Measurements from ENCODE around the gene RGS6. TPM values are rescaled to one million over a fixed set of nuclear protein-coding genes. Genes with fewer than 3 reads are reported as not detected.
"Not testable (repeated sequence)": the region's sequence is repeated elsewhere in the genome, so short reads cannot be mapped to it uniquely, and the experiment has no call there.

The RGS6 gene
- total RNA-seq, 2 experiments from 2014 or later = not detected

DNA sequence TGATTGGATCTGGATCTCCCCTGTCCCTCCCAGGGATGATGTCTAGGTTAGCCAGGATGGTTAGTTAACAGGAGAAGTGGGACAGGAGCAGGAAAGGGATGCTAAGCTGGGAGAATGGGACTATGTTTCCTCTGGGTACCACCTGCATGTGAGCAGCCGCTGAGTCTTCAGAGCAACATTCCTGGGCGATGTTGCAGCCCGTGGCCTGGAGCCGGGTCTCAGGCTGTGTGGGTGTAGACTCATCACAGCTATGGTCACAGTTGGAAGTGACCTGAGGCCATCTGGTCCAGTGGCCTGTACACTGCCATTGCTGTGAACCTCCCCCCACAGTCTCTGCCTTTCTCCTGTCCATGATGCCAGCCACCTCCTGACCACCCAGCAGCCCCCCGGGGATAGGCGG is 539.1 kb downstream of the RGS6 start:
- Histone ChIP-seq H3K36me3 (ENCODE audit: insufficient read depth, low read length) (no peaks in the 10 kb centered on the region), H3K9me2 (ENCODE audit: insufficient read depth, low read length) (no peaks in the 10 kb centered on the region), H3K9me3 (ENCODE audit: low read length) (peaks cover 2% of the 10 kb centered on the region; the same call in 1 of the 2 replicates), H2AFZ (ENCODE audit: low read length) (no peak overlapping the region), H3K4me3 (ENCODE audit: low read depth, low read length, poor library complexity, severe bottlenecking) (no peak overlapping the region), H3K4me1 (ENCODE audit: insufficient read depth, low read length, poor library complexity, severe bottlenecking) (no peaks in the 10 kb centered on the region), H3K79me2 (ENCODE audit: insufficient read depth, low read depth, low read length) (no peaks in the 10 kb centered on the region), H3K4me2 (ENCODE audit: low read length) (no peak overlapping the region), H4K20me1 (ENCODE audit: insufficient read depth, low read length) (no peaks in the 10 kb centered on the region), H3K27ac (ENCODE audit: low read depth, low read length, poor library complexity, severe bottlenecking) (no peak overlapping the region)
- no peak for DNase-seq (ENCODE audit: low spot score)
- ChIA-PET POLR2A (no interaction called here), CTCF (ENCODE audit: unreplicated experiment) (no interaction called here)
- no TSS peak for BruUV-seq (replicated peaks)
- TF ChIP-seq, protein P1, sequence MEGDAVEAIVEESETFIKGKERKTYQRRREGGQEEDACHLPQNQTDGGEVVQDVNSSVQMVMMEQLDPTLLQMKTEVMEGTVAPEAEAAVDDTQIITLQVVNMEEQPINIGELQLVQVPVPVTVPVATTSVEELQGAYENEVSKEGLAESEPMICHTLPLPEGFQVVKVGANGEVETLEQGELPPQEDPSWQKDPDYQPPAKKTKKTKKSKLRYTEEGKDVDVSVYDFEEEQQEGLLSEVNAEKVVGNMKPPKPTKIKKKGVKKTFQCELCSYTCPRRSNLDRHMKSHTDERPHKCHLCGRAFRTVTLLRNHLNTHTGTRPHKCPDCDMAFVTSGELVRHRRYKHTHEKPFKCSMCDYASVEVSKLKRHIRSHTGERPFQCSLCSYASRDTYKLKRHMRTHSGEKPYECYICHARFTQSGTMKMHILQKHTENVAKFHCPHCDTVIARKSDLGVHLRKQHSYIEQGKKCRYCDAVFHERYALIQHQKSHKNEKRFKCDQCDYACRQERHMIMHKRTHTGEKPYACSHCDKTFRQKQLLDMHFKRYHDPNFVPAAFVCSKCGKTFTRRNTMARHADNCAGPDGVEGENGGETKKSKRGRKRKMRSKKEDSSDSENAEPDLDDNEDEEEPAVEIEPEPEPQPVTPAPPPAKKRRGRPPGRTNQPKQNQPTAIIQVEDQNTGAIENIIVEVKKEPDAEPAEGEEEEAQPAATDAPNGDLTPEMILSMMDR (conservative IDR thresholded peaks at IDR 0.05; ENCODE audit: low read length) = no peak
- no peak for TF ChIP-seq EZH2phosphoT487 (IDR thresholded peaks at IDR 0.05; ENCODE audit: borderline replicate concordance, low read depth, low read length)
- intact Hi-C loops (cut with micrococcal nuclease; ENCODE audit: unreplicated experiment) = no loop called here

GRCh38 chr14:72472845-72473244 is 540.6 kb downstream of the RGS6 start:
- BruUV-seq (replicated peaks) = no TSS peak
- POLR2A ChIA-PET = no interaction called here
- Histone ChIP-seq H3K9me3 (ENCODE audit: low read length) (no peaks in the 10 kb centered on the region), H3K4me2 (ENCODE audit: low read length) (no peak overlapping the region), H2AFZ (ENCODE audit: low read length) (no peak overlapping the region), H3K27ac (ENCODE audit: low read depth, low read length, poor library complexity, severe bottlenecking) (no peak overlapping the region), H4K20me1 (ENCODE audit: insufficient read depth, low read length) (no peaks in the 10 kb centered on the region), H3K9me2 (ENCODE audit: insufficient read depth, low read length) (no peaks in the 10 kb centered on the region), H3K36me3 (ENCODE audit: insufficient read depth, low read length) (no peaks in the 10 kb centered on the region), H3K4me1 (ENCODE audit: insufficient read depth, low read length, poor library complexity, severe bottlenecking) (no peaks in the 10 kb centered on the region), H3K79me2 (ENCODE audit: insufficient read depth, low read depth, low read length) (no peaks in the 10 kb centered on the region), H3K4me3 (ENCODE audit: low read depth, low read length, poor library complexity, severe bottlenecking) (no peak overlapping the region)
- TF ChIP-seq, protein P1 (conservative IDR thresholded peaks at IDR 0.05; ENCODE audit: low read length) = peak; percentile 38; the same call in 1 of the 2 replicates
- TF ChIP-seq EZH2phosphoT487 (IDR thresholded peaks at IDR 0.05; ENCODE audit: borderline replicate concordance, low read depth, low read length) = no peak
- CTCF ChIA-PET (ENCODE audit: unreplicated experiment) = no interaction called here
- no peak for DNase-seq (ENCODE audit: low spot score)
- intact Hi-C loops (cut with micrococcal nuclease; ENCODE audit: unreplicated experiment) = no loop called here

DNA sequence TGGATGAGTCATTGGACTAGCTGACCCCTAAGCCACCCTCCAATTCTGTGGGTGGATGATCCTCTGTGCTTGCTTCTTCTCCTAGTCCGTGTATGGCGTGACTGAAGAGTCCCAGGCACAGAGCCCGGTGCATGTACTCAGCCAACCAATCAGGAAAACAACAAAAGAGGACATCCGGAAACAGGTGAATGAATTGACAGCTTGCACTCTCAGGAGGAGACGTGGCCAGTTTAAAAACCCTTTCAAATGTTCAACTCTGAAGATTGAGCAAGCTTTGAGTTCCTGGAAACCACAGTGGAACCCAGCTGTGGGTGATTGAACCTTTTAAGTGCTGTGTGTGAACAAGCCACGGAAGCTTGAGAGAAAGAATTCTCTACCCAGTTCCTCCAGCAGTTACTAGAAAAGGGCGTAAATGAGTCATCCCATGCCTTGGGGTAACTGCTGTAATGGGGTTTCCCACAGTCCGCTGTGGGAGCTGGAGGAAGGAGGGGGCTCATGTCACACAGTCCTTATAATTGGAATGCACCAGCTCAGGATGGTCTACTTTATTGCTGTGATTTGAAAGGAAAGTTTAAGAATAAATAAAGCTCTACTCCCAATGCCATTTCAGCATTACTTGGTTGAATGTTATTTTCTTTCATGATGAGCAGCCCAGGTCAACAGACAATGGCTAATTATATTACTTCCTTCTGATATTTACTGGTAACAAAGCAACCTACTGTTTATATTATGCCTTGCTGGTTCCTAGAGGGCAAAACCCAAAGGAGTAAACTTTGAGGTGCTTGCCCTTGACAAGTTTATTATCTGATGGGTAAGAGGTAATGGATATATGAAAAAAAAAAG is 544.6 kb downstream of the RGS6 start:
- Histone ChIP-seq H3K79me2 (ENCODE audit: insufficient read depth, low read depth, low read length) (no peaks in the 10 kb centered on the region), H2AFZ (ENCODE audit: low read length) (peak overlapping the region; percentile 17; the same call in 1 of the 2 replicates), H3K27ac (ENCODE audit: low read depth, low read length, poor library complexity, severe bottlenecking) (no peak overlapping the region), H3K4me2 (ENCODE audit: low read length) (no peak overlapping the region; the same call in 1 of the 2 replicates), H3K9me3 (ENCODE audit: low read length) (no peaks in the 10 kb centered on the region), H3K4me3 (ENCODE audit: low read depth, low read length, poor library complexity, severe bottlenecking) (no peak overlapping the region), H3K4me1 (ENCODE audit: insufficient read depth, low read length, poor library complexity, severe bottlenecking) (peaks cover 8% of the 10 kb centered on the region), H3K36me3 (ENCODE audit: insufficient read depth, low read length) (no peaks in the 10 kb centered on the region), H4K20me1 (ENCODE audit: insufficient read depth, low read length) (no peaks in the 10 kb centered on the region), H3K9me2 (ENCODE audit: insufficient read depth, low read length) (no peaks in the 10 kb centered on the region)
- no peak for TF ChIP-seq EZH2phosphoT487 (IDR thresholded peaks at IDR 0.05; ENCODE audit: borderline replicate concordance, low read depth, low read length)
- TF ChIP-seq, protein P1 (conservative IDR thresholded peaks at IDR 0.05; ENCODE audit: low read length) = no peak
- POLR2A ChIA-PET = interaction anchor here (1.0 kb wide), 1 partner anchor 19 kb away, joined by 3 read pairs; no protein-coding TSS in a partner anchor
- CTCF ChIA-PET (ENCODE audit: unreplicated experiment) = no interaction called here
- no TSS peak for BruUV-seq (replicated peaks)
- peak; percentile 2 for DNase-seq (ENCODE audit: low spot score)
- intact Hi-C loops (cut with micrococcal nuclease; ENCODE audit: unreplicated experiment) = no loop called here

DNA sequence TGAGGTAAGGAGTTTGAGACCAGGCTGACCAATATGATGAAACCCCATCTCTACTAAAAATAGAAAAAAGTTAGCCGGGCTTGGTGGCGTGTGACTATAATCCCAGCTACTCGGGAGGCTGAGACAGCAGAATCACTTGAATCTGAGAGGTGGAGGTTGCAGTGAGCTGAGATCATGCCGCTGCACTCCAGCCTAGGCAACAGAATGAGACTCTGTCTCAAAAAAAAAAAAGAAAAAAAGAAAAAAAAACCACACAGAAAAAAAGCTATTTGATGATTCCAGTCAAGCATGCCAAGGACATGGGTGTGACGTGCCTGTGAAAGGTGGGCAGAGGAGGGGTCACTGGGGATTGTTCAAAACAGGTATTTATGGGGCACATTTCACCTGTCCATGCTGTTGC is 545.3 kb downstream of the RGS6 start:
- H2AFZ ChIP-seq (ENCODE audit: low read length); intact Hi-C loops (cut with micrococcal nuclease; ENCODE audit: unreplicated experiment); DNase-seq (ENCODE audit: low spot score): not testable (repeated sequence)

More for the DNA sequence above, 545.3 kb downstream of the RGS6 start:
- H4K20me1 ChIP-seq (ENCODE audit: insufficient read depth, low read length); H3K27ac ChIP-seq (ENCODE audit: low read depth, low read length, poor library complexity, severe bottlenecking); H3K79me2 ChIP-seq (ENCODE audit: insufficient read depth, low read depth, low read length); H3K9me2 ChIP-seq (ENCODE audit: insufficient read depth, low read length); H3K4me1 ChIP-seq (ENCODE audit: insufficient read depth, low read length, poor library complexity, severe bottlenecking); H3K36me3 ChIP-seq (ENCODE audit: insufficient read depth, low read length); H3K4me3 ChIP-seq (ENCODE audit: low read depth, low read length, poor library complexity, severe bottlenecking); CTCF ChIA-PET (ENCODE audit: unreplicated experiment); H3K9me3 ChIP-seq (ENCODE audit: low read length); H3K4me2 ChIP-seq (ENCODE audit: low read length); BruUV-seq (replicated peaks): not testable (repeated sequence)
- POLR2A ChIA-PET = interaction anchor here (0.7 kb wide), 1 partner anchor 41 kb away, joined by 3 read pairs; no protein-coding TSS in a partner anchor

Measured in OCI-LY7 (cell line).